A549 (cell line): ENCODE results near the gene KCTD5.

ENCODE experiments used
- POLR2A ChIP-seq: IDR thresholded peaks from 2 replicates; pipeline ENCODE4 v1.6.1; 2012; ENCODE audit warnings: mild to moderate bottlenecking, low read length
- RCOR1 ChIP-seq: fragments of 150-350 bp; IDR thresholded peaks from 2 replicates; pipeline ENCODE4 v1.6.1; 2014; ENCODE audit warnings: antibody characterized with exemption, low read length, low read depth
- TF ChIP-seq, protein P1 (sequence below): IDR thresholded peaks from 2 replicates; pipeline ENCODE4 v1.6.1; 2012

DNA sequence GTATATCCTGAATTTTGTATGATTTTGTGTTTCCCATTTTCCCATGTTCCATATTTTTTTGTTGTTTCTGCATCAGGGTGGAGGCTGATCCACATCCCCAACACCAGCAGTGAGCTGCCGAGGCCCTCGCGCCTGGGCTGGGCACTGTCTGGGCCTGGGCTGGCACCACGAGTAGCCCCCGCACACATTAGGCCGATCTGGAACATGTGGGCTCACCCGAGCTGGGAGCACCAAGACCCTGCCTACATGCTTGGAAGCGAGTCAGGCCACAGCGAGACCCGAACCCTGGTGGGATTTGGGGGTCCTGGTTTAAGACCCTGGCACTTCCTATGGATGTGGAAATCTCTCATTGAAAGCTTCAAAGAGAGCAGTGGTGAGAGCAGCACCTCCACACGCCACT is 8.5 kb downstream of the KCTD5 start:
- TF ChIP-seq, protein P1, sequence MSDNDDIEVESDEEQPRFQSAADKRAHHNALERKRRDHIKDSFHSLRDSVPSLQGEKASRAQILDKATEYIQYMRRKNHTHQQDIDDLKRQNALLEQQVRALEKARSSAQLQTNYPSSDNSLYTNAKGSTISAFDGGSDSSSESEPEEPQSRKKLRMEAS = no peak
- TF ChIP-seq POLR2A (no peak), RCOR1 (no peak)
